GM19463 (cell line): ENCODE data around the gene ARID3A.

Experiments
- ATAC-seq: cut with Tn5 transposase; IDR thresholded peaks from one replicate; pipeline ENCODE4 v1.9.1; 2021; ENCODE audit warnings: mild to moderate bottlenecking, moderate library complexity; ENCODE audit not compliant: unreplicated experiment

Gene ARID3A

GRCh38 chr19:980133-980998, 54.5 kb downstream of the ARID3A start:
- ATAC-seq: no peak

- ATAC-seq: peak; percentile 46
Observed at GRCh38 chr19:982567-983170, 56.8 kb downstream of the ARID3A start.

DNA sequence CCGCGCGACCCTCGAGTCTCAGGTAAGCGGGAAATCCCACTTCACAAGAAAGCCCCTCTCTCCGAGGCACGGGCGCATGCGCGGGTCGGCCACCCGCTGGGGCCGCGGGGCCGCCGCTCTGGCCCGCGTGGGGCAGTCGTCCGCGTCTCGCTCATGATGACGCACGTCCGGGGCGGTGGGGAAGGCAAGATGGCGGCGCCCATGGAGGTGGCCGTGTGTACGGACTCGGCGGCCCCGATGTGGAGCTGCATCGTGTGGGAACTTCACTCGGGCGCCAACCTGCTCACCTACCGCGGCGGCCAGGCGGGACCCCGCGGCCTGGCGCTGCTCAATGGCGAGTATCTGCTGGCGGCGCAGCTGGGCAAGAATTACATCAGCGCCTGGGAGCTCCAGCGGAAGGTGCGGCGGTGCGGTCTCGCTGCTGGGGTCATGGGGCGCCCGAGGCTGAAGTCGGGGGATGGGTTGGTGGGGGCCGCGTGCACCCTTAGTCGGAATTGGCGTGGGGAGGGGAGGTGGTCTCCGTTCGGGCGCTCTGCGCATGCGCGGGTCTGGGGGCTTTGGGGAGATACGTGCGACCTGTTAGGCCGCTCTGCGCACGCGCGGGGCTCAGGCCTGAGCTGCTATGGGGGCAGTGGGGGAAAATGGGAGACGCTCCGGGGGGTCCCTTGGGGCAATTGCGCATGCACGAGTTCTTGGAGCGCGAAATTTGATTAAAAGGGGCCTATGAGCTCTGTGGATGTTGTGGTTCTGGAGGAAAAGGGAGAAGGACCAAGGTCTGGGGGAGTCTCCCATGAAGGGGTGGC, 58.5 kb downstream of the ARID3A start, which contains the start of gene WDR18:
TSS of gene WDR18 (plus strand) at position 181 of the 803 bp plus-strand sequence. CDS start at position 190, 9 bp downstream.
- peak; percentile 80 for ATAC-seq

DNA sequence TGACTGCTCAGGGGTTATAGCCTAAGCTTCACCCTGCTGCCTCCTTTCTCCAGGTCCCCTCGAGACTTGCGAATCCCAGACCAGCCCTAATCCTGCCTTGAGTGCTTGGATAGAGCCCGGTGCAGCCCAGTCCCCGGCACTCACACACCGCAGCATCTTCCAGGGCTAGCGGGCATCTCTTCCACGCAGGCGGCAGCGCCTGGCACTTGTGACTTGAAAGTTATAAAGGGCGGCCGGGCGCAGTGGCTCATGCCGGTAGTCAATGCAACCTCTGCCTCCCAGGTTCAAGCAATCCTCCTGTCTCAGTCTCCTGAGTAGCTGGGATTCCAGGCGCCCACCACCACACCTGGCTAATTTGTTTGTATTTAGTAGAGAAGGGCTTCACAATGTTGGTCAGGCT, 60.2 kb downstream of the ARID3A start:
- ATAC-seq: no peak

DNA sequence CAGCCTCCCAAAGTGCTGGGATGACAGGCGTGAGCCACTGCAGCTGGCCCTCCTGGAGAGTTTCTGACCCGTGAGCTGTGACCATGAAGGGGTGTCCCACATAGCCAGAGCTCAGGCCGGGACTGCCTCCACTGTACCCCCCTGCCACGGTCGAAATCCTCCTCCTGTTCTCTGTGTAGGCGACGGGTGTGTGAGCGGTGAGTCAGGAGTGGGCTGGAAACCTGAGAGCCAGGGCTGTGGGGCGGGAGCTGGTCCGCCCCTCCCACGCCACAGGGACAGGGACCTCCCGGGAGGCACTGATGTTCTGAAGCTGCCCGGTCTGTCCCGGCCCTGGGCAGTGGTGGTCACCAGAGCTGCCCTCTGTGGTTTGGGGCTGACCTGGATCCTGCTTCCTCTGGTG, 62.2 kb downstream of the ARID3A start:
- no peak for ATAC-seq

DNA sequence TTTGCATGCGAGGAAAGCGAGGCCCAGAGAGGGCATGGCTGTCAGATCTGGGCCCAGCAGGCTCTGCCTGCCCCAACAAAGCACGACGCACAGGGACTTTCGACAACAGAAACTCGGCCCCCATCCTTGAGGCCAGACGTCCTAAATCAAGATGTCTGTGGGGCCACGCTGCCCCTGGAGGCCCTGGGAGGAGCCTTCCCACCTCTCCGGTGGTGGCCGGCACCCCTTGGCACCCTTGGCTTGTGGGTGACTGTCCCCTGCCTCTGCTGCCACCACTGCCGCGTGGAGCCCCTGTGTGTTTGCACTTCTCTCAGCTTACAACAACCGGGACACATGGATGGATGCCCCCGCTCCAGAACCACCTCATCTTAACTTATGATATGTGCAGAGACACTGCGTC, 62.7 kb downstream of the ARID3A start:
- ATAC-seq: no peak

GRCh38 chr19:989381-990081, 63.7 kb downstream of the ARID3A start:
- ATAC-seq: no peak

DNA sequence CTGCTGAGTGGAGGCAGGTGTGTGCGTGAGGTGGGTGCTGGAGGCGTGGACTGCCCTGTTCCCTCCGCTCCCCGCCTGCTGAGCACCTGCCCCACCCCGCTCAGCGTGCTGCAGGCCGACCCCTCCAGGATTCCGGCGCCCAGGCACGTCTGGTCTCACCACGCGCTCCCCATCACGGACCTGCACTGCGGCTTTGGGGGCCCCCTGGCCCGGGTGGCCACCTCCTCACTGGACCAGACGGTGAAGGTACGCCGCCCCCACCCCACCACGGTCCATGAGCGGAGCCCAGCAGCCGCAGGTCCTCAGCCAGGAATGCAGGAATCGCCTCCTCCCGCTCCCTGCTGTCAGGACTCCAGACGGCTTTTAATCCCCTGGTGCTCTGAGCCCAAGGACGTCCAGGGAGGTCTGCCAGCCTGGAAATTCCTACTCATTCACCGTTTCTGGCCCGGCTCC, 64.3 kb downstream of the ARID3A start:
- no peak for ATAC-seq

GRCh38 chr19:990746-991145, 64.9 kb downstream of the ARID3A start:
- ATAC-seq: no peak

DNA sequence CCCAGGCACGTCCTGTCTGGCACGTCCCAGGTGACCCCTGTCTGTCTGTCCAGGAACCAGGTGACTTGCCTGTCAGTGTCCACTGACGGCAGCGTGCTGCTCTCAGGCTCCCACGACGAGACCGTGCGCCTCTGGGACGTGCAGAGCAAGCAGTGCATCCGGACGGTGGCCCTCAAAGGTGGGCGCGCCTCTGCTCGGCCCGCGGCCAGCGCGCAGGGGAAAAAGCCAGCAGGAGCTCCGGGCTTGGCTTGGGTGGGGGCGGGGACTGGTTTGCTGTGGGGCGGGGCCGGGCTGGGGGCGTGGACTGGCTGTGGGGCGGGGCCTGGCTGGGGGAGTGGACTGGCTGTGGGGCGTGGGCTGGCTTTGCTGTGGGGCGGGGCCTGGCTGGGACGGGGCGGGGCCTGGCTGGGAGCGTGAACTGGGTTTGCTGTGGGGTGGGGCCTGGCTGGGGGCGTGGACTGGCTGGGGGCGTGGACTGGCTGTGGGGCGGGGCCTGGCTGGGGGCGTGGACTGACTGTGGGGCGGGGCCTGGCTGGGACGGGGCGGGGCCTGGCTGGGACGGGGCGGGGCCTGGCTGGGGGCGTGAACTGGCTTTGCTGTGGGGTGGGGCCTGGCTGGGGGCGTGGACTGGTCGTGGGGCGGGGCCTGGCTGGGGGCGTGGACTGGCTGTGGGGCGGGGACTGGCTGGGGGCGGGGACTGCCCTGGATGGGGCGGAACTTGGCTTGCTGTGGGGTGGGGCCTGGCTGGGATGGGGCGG, 65.5 kb downstream of the ARID3A start:
- ATAC-seq: no peak

GRCh38 chr19:991932-992669, 66.3 kb downstream of the ARID3A start:
- ATAC-seq: no peak

- no peak for ATAC-seq
Observed at GRCh38 chr19:992670-993055, 66.8 kb downstream of the ARID3A start.

DNA sequence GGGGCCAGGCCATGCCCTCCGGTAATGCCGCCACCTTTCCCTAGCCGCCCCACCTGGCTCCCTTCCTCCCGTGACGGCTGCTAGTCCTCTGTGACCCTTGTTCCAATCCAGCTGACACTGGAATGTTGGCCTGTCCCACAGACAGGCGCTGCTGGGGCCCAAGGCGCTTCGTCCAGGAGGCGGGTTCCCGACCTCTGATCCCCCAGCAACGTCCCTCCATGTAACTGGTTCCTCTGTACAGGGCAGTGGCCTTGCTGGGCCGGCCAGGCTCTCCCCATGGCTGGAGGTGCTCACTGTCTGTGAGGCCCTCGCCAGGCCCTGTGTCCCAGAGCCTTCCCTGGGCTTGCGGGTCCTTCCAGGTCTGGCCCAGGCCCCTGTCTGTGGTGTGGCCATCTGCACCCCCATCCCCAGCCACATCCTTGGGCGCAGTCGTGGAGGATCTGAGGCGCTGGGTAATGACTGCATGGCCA, 67.6 kb downstream of the ARID3A start:
- no peak for ATAC-seq

DNA sequence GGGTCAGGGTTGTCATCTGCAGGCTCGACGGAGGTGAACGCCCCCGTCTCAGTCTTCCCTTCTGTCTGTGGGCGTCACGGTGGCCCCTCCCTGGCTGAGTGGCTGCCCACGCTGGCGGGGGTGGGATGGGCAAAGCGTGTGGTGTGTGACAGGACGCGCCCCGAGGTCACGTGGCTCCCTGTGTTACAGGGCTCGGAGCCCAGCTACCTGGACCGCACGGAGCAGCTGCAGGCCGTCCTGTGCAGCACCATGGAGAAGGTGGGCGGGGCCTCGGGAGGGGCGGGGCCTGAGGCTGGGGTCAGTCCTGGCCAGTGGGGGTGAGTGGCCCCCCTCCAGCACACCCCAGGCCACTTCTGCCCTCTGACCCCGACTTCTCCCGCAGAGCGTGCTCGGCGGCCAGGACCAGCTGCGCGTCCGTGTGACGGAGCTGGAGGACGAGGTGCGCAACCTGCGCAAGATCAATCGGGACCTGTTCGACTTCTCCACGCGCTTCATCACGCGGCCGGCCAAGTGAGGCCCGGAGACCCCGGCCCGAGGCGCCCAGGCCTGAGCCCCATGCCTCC, 68.1 kb downstream of the ARID3A start:
- ATAC-seq: no peak

- ATAC-seq: no peak
Observed at GRCh38 chr19:994516-994915, 68.7 kb downstream of the ARID3A start.

GRCh38 chr19:995051-995827, 69.4 kb downstream of the ARID3A start:
- no peak for ATAC-seq

DNA sequence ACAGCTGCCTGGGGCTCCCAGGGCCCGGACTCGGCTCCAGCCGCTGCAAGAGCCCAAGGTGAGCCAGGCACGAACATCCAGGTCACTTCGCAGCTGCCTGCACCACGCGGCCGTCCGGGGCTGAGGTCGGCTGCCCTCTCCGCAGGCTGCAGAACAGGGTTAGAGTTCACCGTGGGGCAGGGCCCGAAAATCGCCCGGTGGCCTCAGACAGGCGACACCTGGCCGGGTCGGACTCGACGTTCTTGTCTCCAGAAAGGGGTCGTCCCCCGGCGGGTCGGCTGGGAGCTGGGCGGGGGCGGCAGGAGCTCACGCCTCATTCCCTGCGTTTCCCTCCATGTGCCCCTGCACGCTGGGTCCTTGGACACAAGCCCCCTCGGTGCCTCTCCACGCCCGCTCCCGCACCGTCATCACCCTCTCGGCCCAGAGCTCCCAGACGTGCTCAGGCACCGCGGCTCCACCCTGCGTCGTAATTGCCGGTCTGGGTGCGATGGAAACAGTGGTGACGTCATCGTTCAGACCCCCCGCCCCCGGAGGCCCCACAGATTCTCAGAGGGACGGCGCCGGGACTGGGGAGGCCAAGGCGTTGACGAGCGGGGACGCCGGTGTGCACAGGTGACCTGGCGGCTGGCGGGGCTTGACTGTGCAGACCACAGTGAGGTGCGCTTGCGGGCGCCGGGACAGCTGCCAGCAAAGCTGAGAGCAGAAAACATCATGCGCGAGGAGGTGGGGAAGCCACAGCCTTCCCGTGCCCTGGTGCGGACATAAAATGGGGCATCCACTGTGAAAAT, 70.4 kb downstream of the ARID3A start:
- ATAC-seq: no peak
